GM18511 (cell line): Measurements from ENCODE around the gene OPCML.

Source experiments
- ATAC-seq: cut with Tn5 transposase; IDR thresholded peaks from one replicate; pipeline ENCODE4 v1.9.1; 2021; ENCODE audit warnings: mild to moderate bottlenecking, moderate library complexity; ENCODE audit not compliant: unreplicated experiment

OPCML gene

DNA sequence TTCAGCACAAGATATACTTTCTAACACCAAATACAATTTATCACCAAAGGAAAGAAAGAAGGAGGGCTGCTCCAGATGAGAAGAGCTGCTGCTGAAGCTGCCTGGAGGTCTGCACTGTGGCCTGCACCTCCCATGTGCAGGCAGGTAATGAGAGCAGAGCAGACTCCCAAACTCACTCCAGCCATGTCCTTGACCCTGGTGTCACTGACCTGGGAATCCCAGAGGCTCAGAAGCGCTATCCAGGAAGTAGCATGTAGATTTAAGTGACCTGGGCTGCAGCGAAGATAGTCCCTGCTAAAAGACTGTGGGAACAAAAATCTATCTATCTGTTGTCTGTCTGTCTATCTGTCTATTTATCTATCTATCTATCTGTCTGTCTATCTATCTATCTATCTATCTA, 816.3 kb downstream of the OPCML start:
- no peak for ATAC-seq

DNA sequence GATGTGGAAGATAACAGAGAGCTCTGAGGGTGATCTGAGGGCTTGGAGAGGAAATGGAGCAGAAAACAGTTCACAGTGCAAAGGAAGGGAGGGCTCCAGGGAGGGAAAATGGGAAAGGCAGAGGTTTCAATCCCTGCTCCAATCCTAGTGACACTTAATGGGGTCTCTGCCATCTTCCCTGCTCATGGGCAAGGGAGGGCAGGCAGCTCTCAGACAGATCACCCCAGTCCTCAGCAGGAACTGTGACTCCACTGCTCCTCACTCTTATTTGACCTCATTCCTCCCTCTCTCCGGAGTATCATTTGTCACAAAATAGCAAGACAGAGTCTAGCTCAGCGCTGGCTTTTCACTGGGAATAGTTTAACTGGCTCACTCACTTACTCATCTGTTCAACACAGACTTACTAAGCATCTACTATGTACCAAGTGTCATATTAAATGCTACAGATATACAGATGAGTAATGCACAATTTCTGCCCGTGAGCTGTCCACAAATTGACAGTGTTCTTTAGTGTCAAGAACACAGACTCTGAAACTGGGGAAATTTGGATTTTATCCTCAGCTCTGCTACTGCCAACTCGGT, 817.4 kb downstream of the OPCML start:
- no peak for ATAC-seq

DNA sequence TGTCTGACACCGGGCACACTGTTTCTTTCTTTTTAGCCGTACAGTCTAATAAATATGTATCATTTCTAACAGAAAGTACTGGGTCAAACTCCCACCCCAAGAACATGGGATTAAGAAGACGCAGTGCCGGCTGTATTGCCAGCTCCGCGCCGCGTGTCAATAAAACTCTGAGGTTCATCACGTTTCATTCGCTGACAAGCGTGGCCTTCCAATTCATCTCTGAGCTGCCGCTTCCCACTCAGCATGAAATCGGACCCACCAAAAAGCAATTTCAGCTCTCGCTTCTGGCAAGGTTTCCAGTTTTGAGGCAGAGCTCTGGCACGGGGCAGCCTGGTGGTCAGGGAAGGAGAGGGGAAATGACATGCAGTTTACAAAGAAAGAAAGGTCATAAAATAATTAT, 819.8 kb downstream of the OPCML start:
- no peak for ATAC-seq

DNA sequence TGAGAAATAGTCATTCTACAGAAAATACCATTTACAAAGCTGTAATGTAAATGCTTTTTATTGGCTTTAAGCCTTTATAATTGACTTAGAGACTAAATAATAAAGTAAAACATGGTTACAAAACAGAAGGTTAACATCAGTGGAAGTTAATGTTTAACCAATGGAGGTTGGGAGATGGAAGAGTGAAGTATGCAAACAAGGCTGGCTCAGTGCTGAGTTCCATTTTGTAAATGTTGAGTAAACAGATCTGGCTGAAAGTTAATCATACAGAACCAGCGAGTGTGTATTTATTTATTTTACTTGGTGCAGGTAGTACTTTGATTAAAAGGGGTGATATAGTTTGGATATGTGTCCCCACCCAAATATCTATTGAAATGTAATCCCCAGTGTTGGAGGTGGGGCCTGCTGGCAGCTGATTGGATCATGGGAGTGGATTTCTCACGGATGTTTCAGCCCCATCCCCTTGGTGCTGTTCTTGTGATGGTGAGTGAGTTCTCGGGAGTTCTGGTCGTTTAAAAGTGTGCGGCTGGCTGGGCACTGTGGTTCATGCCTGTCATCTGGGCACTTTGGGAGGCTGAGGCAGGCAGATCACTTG, 827.4 kb downstream of the OPCML start:
- ATAC-seq: no peak

DNA sequence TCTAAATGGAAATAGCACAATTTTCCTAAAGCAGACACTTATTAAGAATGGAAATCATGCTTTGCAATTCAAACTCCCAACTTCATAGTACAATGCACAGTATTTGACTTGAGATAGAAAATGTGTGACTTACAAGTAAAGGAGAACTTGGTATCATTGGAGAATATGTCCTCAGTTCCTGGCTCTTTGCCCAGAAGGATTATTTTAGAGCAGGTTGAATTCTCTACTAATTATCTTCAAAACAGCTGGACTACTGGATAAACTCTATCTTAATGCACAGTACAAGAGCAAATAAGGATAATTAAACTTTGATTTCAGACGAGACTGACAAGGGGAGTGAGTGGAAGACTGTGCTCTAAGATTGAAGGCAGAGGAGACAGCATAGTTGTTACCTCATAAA, 839.4 kb downstream of the OPCML start:
- no peak for ATAC-seq

DNA sequence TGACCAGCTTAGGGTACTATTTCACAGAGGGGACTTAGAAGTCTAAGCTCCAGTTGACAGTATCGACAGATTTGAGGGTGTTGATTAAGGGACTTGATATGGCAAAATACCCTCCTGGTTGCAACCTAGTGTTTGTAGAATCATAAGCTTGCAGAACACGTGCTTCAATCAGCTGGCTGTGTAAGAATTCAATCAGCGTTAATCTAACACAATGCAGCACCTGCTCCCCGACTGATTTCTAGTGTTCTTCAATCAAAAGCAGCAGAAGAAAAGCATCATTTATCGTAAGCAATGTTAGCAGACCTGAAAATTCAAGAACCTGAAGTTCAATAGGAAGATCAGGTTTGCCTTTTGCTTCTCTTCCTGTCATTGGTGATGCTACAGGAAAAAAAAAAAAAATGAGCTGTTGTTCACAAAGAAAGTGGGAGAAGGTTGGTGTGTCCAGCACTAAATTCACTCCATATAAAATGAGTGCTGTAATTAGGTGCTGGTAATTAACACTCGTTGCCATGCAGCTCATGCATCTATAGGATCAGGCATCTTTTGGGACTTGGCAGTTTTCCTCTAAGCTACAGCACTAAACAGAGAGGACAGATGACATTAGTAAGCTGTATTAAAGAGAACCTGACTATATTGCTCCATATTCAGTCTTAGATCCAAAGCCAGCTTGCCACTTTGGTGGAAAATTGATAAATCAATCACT, 840.3 kb downstream of the OPCML start:
- no peak for ATAC-seq

DNA sequence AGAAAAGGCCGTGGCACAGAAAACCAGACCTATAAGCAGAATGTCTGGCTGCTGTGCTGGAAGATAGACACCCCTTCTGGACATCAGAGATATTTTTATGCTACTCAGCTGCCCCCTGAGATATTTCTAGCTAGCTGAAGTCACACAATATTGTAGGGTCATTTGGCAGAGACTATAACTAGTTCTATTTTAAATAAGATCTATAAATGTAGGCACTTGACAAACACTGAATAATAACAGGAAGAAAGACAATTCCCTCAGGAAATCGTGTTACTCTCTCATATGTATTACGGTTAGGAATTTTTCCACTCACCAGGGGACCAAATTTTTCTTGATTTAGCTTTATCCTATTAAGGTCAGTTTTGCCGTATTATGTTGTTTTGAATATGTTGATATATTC, 845.4 kb downstream of the OPCML start:
- ATAC-seq: no peak

DNA sequence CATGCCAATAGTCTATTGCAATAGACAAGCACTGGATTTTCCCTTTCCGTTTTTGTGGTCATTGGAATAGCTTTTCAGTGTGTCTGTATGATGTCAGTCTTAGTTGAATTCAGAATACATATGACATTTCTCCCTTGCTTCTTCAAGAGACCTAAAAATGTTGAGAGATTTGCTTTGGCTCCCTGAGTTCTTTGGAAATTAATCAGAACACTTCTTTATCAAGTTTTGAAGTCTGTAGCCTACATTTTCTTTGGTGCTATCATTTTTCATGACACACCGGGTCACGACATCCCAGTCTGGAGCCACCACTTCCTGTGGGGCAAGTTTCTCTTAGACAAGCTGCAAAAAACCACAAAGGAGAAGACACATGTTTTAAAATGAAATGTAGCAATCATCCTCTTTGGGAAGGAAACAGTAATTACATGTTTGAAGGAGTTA, 847.1 kb downstream of the OPCML start:
- no peak for ATAC-seq

DNA sequence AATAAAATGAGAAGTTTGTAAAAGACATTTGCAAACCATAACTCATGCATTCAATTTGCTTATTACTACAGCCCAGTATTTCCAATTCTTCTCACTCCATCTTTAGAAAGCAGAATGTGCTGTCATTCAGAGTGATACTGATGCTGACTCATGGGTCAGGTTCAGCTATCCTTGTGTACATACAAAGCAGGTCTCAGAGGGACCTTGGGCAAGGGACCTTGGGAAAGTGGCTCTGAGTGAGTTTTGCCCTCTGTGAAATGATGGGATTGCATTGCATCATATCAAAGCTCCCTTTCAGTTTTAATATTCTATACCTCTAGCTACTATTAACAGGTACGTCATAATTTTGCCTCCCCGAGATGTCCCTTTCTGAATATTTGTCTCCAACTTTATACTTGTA, 848.7 kb downstream of the OPCML start:
- no peak for ATAC-seq

DNA sequence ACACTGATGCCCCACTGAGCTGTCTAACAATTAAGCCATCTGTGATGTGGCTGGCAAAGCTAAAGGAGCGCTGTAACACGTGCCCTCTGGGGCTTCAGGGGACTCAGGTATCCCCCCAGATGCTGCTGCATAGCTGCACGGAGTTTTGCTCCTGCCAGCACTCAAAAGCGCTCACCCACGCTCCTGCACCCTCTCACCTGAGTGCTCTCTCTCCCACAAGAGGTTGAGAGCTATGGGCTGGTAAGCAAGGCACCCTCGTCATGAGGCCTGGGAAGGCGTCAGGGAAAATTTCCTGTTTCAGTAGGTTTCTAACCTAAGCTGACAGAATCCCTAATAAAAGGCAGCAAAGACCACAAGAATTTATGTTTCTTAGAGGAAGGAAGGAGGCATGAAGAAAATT, 850.3 kb downstream of the OPCML start:
- ATAC-seq: no peak

DNA sequence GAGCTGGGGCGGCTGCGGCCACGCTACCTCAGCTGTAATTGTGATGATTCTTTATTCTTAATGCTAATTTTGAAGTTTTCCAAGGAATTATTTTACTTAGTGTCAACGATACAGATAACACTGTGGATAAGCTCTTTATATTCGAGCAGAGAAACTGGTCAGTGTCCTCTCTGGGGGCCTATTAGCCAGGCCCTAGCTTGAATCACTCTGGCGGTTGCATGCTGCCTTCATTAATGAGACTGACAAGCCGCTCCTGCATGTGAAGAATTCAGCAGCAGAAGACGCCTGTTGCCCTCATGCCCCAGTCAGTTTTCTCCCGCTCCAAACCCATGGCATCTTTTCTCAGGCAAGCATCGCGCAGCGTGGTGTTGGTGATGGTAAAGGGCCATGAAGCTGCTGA, 851.7 kb downstream of the OPCML start:
- ATAC-seq: no peak

DNA sequence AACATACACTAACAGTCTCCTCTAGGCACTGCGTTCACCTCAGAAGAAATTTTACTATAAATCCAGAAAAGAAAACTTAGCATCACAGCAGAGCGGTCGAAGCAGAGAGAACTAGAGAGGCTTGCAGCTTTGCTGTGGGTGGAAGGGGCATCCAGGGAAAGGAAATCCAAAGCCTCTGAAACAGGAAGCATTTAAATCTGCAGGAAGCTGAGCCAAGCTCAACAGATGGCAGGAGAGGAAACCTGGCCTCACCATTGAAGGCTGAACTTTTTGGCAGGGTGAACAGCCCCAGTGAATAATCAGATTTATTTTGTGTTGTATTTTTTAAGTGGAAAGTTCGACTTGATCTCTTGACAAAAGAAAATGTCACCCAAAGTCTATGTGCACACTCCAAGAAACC, 858.1 kb downstream of the OPCML start:
- ATAC-seq: no peak

DNA sequence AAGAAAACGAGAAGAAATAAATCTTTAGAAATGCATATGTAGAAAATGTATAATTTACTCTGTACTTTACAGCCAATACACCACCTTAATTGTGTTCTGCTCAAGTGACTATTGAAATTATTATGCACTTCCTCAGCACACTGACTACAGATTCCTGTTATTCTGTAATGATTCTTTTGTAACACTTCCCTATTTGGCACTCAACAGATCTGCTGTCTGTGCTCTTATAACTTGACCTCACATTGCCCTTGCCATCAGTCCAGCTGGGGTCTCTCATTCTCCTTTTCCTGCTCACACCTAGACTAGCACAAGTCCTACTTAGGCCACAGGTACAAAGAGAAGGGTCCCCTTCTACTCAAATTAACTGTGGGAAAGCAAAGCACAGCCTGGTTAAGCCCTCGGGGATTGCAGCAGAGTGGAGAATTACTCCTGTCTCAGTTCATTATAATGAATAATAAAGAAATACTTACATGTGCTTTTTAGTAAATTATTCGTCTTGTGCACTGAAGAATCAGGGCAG, 860.4 kb downstream of the OPCML start:
- ATAC-seq: no peak

DNA sequence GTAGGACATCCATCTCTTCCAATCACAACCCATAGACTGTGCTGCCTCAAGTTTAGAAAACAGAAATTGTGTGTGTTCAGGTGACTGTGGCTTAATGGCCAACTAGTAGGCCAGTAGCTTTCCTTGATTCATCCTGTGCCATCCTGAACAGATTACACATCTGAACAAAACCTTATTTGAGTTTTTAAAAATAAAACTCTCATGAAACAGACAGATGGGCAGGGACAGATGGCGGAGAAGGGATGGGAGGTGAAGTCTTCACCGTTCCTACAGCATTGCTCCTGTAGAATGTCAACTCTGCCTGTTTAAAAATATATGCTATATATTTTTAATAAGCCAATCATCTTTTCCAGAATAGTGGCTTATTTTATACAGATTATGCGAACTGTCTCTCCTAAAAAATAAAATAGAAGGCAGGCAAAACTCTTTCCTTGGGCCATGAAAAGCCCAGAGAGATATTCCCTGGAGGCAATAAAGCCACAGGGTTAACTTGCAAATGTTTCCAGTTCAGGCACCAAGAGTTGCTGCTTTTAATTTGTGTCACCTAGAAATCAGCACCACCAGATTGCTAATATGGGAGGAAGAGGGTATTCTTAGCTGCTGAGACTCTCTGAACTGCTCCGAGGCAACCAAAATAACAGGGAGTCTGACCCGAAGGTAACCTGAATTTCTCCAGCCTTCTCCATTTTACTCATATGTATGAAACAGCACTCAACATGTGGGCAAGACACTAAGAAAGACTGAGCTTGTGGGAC, 861.2 kb downstream of the OPCML start:
- ATAC-seq: no peak

DNA sequence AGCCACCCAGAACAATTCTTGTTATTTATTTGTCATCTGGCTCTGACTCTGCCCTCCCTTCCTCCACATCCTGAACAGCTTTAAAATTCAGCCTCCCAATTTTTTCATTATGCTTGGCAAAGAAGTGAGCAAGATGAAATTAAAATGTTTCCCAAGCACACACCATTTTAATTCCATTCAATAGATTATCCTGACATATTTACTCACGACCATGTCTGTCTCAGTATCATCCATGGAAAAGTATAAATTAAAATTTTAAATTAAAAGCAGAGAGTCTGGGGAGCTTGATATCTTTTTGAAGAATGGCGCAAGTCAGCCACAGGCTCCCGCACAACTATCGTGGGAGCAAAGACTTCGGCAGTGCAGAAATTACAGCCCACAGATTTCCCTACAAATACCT, 862.4 kb downstream of the OPCML start:
- ATAC-seq: no peak

DNA sequence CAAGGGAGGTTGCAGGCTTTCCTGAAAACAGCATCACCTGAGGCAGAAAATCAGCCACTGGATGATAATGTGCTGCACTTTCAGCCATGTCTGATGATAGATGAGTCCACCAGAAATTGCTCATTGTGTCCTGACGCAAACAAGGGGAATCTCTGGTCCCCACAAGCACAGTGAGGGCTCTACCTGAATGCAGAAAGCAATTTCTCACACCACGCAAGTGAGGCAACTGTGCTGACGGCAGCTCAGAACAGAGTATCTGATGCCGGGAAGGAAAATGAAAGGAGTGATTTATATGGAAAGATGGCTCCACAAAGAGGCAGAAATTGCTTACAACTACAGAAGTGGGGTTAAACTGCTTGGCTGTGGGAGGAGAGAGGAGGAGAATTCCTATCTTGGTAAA, 867.1 kb downstream of the OPCML start:
- no peak for ATAC-seq

DNA sequence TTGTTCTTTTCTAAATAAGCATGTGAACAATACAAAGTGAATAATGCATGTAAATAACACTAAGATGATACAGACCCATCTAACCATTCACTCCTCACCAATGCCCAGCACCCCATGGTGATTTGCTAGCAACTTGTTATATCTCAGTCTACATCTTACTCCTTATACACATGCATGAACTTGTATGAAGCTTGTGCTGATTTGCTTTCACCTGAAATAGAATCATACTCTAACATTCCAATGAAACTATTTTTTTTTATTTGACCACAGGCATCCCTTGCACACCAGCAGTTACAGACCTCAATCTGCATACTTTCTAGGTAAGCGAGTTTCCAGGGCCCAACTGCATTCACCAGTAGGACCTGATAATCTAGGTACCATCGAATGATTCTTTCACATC, 873.6 kb downstream of the OPCML start:
- ATAC-seq: no peak

DNA sequence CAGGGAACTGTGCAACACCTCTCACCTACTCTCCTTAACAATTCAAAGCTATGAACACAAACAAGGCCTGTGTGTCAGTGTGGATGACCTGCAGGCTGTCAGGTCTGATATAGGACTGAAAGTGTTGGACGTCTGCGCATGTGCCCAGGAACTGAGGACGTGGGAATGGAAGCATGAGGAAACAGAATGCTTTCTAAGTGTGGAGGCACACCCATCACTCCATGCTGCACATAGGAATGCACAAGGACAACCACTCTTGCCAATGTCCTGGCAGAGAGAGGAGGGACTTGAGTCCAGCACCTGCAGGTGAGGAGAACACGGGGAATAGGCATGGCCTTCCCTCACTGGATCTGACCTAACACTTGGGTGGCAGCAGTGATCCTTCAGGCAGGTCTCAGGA, 874.3 kb downstream of the OPCML start:
- no peak for ATAC-seq

DNA sequence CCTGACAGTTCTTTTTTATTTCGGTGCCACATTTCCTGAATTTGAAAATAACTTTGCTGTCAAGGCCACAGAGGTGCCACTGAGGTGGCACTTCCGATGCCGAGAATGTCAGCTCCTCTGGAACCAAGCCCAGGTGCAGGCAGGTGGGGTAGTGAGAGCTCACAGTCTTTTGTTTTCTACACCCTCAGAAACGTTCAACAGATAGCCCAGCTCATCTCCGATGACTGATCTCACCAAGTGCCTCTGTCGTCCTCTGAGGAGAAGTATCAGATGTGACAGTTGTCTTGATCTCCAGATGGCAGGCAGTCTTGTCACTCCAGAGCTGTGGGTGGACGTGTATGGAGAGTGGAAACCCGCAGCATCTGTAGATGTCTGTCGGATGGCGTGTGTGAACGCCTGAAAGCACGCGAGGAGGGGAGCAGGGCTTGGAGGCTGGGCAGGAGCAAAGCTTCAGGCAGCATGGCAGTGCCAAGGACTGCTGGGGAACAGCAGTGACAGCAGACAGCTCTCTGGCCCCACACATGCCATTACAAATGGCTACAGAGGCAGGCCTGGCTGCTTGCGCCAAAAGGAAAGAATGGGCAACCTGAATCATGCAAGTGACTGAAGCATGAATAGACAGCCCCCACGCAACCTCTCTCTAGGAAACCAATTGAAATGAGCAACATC, 877.0 kb downstream of the OPCML start:
- no peak for ATAC-seq

DNA sequence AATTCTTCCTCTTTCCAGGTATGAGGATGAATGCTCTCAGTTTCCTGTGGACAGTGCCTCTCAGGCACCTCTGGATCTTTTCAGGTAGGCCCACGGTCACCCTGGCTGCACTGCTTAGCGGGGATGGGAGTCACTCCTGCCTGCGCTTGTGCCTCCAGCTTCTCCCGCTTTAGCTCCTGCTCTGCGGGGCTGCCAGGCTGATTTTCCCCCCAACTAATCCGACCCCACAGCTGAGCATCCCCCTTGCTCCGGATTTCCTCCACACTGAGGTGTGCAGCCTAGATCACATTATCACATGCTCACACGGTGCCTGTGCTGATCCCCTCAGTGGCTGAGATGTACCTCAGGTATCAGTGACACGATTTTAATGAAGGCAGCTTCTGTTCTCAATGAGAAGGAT, 879.1 kb downstream of the OPCML start:
- no peak for ATAC-seq
